Measurements from ENCODE around the gene ARHGAP8. TPM values are rescaled to one million over a fixed set of nuclear protein-coding genes. Genes with fewer than 3 reads are reported as not detected.

Gene ARHGAP8
- total RNA-seq, 2 experiments from 2014 or later = 2.2 to 2.9 TPM

DNA sequence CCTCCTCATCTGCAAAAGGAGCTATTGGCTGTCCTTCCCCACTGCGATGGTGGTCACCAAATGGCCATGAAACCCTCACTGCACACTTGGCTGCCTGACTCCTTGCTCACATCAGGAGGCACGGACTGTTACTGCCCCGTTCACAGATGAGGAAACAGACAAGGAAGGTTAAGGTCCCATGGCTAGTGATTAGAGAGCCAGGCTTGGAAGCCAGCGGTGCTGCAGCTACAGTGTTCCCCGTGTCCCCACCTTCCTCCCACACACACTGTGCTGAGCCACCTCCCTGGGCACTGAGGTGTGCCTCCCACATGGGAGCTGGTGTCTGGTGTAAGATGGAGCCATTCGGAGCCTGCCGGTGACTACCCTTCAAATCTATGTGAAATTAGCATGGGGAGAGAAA, 2.6 kb downstream of the ARHGAP8 start:
- no peak for DNase-seq
- POLR2A ChIA-PET = interaction anchor here (0.6 kb wide), 1 partner anchor 8 kb away, joined by 4 read pairs; no protein-coding TSS in a partner anchor
- H3K36me3 Mint-ChIP-seq = peaks cover under 1% of the 10 kb centered on the region
- H3K27me3 Mint-ChIP-seq = peaks cover 52% of the 10 kb centered on the region
- H3K4me3 Mint-ChIP-seq = no peak overlapping the region
- H3K4me1 Mint-ChIP-seq = peaks cover 2% of the 10 kb centered on the region
- no peak for ATAC-seq (ENCODE audit: low read depth)
- H3K9me3 Mint-ChIP-seq = no peaks in the 10 kb centered on the region
- no peak overlapping the region for H3K27ac Mint-ChIP-seq

GRCh38 chr22:44755417-44755816, 3.0 kb downstream of the ARHGAP8 start:
- ATAC-seq (ENCODE audit: low read depth) = no peak
- no peak for DNase-seq
- Mint-ChIP-seq H3K4me1 (peaks cover 2% of the 10 kb centered on the region), H3K9me3 (no peaks in the 10 kb centered on the region), H3K27me3 (peaks cover 48% of the 10 kb centered on the region), H3K36me3 (no peaks in the 10 kb centered on the region), H3K27ac (no peak overlapping the region), H3K4me3 (no peak overlapping the region)
- POLR2A ChIA-PET = no interaction called here

DNA sequence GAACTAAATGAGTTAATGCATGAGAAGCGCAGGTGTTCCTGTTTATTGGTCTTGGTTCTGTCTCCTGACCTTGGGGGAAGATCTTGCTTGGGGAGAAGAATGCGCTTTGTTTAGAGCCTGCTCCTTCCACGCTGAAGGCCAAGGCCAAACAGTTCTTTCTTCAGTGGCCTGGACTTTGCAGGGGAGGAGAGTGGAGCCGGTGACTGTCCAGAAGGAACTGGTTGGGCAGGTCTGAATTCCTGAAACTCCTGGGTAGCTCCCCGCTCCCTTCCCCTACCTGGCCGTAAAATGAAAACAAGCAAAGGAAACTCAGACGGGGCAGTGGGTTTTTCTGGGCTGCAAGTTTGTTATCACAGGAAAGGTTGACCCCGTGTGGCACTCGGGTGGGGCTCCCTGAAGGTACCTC, 3.6 kb downstream of the ARHGAP8 start:
- H3K4me3 Mint-ChIP-seq = no peak overlapping the region
- H3K27ac Mint-ChIP-seq = no peak overlapping the region
- POLR2A ChIA-PET = no interaction called here
- H3K36me3 Mint-ChIP-seq = no peaks in the 10 kb centered on the region
- no peak for ATAC-seq (ENCODE audit: low read depth)
- H3K27me3 Mint-ChIP-seq = peaks cover 43% of the 10 kb centered on the region
- no peaks in the 10 kb centered on the region for H3K9me3 Mint-ChIP-seq
- H3K4me1 Mint-ChIP-seq = peaks cover 2% of the 10 kb centered on the region
- no peak for DNase-seq

- Mint-ChIP-seq H3K9me3 (peaks cover 5% of the 10 kb centered on the region), H3K4me3 (no peak overlapping the region), H3K27me3 (peaks cover 24% of the 10 kb centered on the region), H3K27ac (no peak overlapping the region), H3K36me3 (no peaks in the 10 kb centered on the region), H3K4me1 (no peaks in the 10 kb centered on the region)
- DNase-seq (no peak), ATAC-seq (ENCODE audit: low read depth) (no peak)
- POLR2A ChIA-PET = no interaction called here
Observed at GRCh38 chr22:44758344-44758973, 6.1 kb downstream of the ARHGAP8 start.

GRCh38 chr22:44759001-44759400, 6.6 kb downstream of the ARHGAP8 start:
- DNase-seq = no peak
- Mint-ChIP-seq H3K4me1 (no peaks in the 10 kb centered on the region), H3K4me3 (no peak overlapping the region), H3K36me3 (no peaks in the 10 kb centered on the region), H3K9me3 (peaks cover 5% of the 10 kb centered on the region), H3K27ac (no peak overlapping the region), H3K27me3 (peaks cover 19% of the 10 kb centered on the region)
- POLR2A ChIA-PET = no interaction called here
- ATAC-seq (ENCODE audit: low read depth) = no peak

DNA sequence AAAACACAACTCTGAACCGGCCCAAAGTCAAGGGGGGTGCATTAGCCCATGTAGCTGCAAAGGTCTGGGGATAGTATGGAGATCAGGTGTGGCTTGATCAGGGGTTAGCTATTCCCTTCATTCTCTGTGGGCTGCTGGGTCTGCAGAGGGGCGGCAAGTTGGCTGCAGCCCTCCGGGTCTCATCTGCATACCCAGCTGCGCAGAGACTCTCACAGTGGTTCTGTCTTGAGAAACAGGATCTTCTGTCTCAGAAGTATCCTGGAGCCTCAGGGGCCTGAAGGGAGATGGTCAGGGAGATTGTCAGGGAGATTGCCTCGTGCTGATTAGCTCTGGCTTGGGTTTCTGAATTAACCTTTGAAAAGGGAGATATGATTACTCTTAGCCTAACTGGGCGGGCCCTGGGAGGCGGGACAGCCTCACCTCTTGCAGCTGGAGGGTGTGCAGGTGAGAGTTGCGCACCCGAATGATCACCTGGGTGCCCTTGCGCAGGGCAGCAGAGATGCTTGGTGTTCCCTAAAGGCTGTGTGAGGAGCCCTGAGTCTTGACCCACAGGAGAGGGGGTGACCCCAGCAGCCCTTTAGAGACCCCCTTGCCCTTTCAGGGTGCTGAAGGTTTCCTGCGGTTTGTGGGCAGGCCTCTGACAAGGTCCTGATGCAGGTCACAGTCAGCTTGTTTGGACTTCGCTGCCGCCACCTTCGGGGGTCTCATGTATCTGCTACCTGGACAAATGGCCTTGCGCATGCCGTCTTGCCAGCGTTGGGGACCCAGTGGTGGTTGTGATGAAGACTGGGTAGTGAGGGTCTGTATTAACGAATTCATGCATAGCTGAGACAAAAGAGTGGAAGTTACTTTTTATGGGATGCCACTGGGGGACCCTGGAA, 7.3 kb downstream of the ARHGAP8 start:
- no peaks in the 10 kb centered on the region for H3K36me3 Mint-ChIP-seq
- no peak overlapping the region for H3K27ac Mint-ChIP-seq
- H3K4me3 Mint-ChIP-seq = no peak overlapping the region
- H3K27me3 Mint-ChIP-seq = peaks cover 12% of the 10 kb centered on the region
- POLR2A ChIA-PET = no interaction called here
- peaks cover 5% of the 10 kb centered on the region for H3K9me3 Mint-ChIP-seq
- no peak for ATAC-seq (ENCODE audit: low read depth)
- no peak for DNase-seq
- H3K4me1 Mint-ChIP-seq = no peaks in the 10 kb centered on the region

DNA sequence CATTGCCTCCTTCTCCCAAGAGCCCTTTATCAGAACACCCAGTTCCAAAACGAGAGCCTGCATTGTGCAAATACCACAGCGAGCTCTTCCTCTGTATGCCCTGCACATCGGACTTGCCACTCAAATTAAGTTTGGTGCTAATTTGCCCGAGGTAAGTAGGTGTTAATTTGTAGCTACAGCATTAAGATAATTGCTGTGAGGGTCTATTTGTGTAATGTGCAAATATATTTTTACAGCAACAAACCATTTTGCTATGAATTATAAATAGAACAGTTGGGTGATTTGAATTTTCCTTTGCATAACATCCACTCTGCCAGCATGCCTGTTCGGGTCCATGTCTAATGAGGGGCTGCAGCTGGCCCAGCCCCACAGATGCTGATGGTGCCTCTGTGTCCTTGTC, 8.1 kb downstream of the ARHGAP8 start:
- no peak overlapping the region for H3K27ac Mint-ChIP-seq
- no peak for ATAC-seq (ENCODE audit: low read depth)
- POLR2A ChIA-PET = no interaction called here
- no peaks in the 10 kb centered on the region for H3K36me3 Mint-ChIP-seq
- no peak overlapping the region for H3K4me3 Mint-ChIP-seq
- no peak for DNase-seq
- no peaks in the 10 kb centered on the region for H3K4me1 Mint-ChIP-seq
- H3K9me3 Mint-ChIP-seq = peaks cover 5% of the 10 kb centered on the region
- peaks cover 5% of the 10 kb centered on the region for H3K27me3 Mint-ChIP-seq

DNA sequence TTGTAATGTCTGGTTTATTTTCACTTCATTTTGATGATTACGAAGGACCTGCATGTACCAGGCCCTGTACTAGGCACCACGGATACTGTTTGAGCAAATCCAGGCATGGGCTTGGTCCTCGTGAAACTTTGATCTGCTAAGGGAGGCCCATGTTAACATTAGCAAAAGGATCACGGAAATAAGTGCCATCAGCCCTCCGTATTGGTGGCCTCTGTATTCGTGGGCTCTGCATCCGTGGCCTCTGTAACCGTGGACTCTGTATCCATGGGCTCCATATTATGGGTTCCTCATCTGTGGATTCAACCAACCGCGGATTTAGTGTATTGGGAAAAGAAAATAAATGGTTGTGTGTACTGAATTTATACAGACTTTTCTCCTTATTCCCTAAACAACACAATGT, 8.7 kb downstream of the ARHGAP8 start:
- Mint-ChIP-seq H3K4me3 (no peak overlapping the region), H3K9me3 (peaks cover 5% of the 10 kb centered on the region), H3K36me3 (no peaks in the 10 kb centered on the region), H3K27ac (no peak overlapping the region), H3K4me1 (no peaks in the 10 kb centered on the region), H3K27me3 (no peaks in the 10 kb centered on the region)
- DNase-seq (no peak), ATAC-seq (ENCODE audit: low read depth) (no peak)
- POLR2A ChIA-PET = no interaction called here

DNA sequence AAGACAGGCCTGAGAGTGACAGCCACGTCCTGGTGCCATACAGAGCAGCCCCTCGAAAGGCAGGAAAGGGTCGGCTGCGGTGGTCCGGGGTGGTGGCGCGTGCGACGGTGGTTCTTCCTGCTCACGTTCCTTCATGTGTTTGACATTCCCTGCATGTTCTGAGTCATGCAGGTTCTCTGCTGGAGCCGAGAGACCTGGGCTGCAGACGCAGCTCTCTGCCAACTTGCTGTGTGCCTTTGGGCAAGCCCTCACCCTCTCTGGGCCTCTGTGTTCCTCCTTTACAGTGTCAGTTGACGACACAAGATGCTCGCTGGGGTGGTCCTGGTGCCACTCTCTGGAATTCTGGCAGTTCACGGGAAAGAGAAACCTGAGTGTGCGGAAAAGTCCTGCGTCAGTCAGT, 12.0 kb downstream of the ARHGAP8 start:
- Mint-ChIP-seq H3K4me1 (no peaks in the 10 kb centered on the region), H3K36me3 (no peaks in the 10 kb centered on the region), H3K27ac (no peak overlapping the region), H3K4me3 (no peak overlapping the region), H3K27me3 (no peaks in the 10 kb centered on the region), H3K9me3 (peaks cover 5% of the 10 kb centered on the region)
- no peak for ATAC-seq (ENCODE audit: low read depth)
- POLR2A ChIA-PET = no interaction called here
- no peak for DNase-seq

DNA sequence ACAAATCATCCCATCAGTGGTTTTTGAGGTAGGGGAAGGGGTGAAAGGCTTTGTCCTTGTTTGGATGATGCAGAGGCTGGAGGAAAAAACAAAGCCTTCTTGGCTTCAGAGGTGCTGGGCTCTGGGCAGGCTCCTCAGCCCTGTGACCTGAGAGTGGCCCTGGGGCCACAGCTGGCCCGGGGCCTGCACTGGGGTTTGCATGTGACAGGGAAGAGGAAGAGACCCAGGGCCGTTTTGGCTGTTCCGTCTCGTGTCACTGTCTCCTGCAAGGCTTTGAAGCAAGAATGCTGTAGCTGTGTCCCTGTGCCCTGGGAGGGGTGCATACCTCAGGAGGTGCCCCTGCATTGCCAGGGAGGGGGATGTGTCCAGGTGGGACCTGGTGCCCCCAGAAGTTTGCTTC, 12.6 kb downstream of the ARHGAP8 start:
- Mint-ChIP-seq H3K4me1 (no peaks in the 10 kb centered on the region), H3K4me3 (no peak overlapping the region), H3K27me3 (no peaks in the 10 kb centered on the region), H3K9me3 (peaks cover 5% of the 10 kb centered on the region), H3K27ac (no peak overlapping the region), H3K36me3 (no peaks in the 10 kb centered on the region)
- DNase-seq (no peak), ATAC-seq (ENCODE audit: low read depth) (no peak)
- POLR2A ChIA-PET = no interaction called here

DNA sequence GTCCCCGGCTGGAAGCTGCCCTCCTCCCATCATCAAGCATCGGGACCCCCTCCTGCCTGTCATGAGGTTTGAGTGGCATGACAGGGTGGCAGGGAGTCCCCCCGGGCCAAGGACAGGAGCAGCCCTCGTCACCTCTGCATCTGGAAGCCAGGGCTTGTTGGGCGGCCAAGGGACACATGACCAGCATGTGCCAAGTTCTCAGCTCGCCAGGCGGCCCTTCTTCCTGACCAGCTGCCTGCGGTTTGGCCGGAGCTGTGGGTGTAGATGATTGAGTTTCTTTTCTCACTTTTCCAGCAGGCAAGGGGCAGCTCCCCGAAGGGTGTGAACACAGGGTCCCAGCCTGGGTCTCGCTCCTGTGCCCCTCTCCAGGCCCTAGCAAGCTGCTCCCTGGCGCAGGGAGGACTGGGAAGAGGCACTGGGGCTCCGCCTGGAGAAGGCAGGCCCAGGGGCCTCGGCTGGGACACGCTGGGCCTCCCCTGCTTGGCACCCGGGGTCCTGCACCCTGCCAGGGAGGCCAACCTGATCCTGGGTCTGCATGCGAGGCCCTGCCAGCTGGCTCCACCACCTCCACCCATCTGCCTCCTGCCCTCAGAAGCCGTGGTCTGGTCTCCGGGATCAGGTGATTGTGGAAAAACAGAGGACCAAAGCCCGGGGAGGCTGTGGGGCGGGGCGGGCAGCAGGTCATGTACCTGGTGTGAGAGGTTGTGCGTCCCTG, 13.4 kb downstream of the ARHGAP8 start:
- no peak for DNase-seq
- ATAC-seq (ENCODE audit: low read depth) = no peak
- H3K4me3 Mint-ChIP-seq = no peak overlapping the region
- H3K27me3 Mint-ChIP-seq = no peaks in the 10 kb centered on the region
- POLR2A ChIA-PET = no interaction called here
- H3K9me3 Mint-ChIP-seq = peaks cover 5% of the 10 kb centered on the region
- no peaks in the 10 kb centered on the region for H3K4me1 Mint-ChIP-seq
- H3K36me3 Mint-ChIP-seq = no peaks in the 10 kb centered on the region
- H3K27ac Mint-ChIP-seq = no peak overlapping the region

DNA sequence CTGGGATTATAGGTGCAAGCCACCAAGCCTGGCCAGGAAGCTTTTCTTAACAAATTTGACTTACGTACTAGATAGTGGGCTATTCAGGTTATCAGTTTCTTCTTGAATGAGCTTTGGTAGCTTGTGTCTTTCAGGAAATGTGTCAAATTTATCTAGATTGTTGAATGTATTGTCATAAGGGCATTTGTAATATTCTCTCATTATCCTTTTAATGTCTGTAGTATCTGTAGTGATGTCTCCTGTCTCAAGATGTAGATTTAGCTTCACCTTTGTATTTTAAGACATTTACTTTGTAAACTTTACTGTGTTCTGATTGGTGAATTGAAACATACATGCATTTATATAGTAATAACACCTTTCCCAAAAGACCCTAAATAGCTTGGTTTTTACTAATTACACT, 20.7 kb downstream of the ARHGAP8 start:
- ATAC-seq (ENCODE audit: low read depth) (no peak), DNase-seq (no peak)
- Mint-ChIP-seq H3K27me3 (no peaks in the 10 kb centered on the region), H3K9me3 (peaks cover 8% of the 10 kb centered on the region), H3K27ac (no peak overlapping the region), H3K4me1 (no peaks in the 10 kb centered on the region), H3K36me3 (no peaks in the 10 kb centered on the region), H3K4me3 (no peak overlapping the region)
- POLR2A ChIA-PET = interaction anchor here (0.7 kb wide), 1 partner anchor 28 kb away, joined by 6 read pairs; no protein-coding TSS in a partner anchor

DNA sequence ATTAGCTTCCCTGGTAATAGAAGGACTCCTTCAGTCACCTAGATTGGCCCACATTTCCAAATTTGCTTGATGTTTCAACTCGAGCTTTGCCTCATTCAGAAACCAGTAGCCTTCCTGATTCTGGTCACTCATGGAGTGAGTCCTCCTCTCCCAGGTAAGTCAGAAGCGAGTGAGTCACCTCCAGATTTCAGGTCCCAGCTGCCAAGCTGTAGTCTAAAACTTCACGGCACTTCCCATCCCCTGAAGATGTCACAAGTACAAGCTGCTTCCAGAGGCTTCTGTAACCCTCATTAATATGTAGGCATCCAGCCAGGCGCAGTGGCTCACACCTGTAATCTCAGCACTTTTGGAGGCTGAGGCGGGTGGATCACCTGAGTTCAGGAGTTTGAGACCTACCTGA, 23.5 kb downstream of the ARHGAP8 start:
- DNase-seq (no peak), ATAC-seq (ENCODE audit: low read depth) (no peak)
- H3K9me3 Mint-ChIP-seq = peaks cover 8% of the 10 kb centered on the region
- no peak overlapping the region for H3K27ac Mint-ChIP-seq
- no peaks in the 10 kb centered on the region for H3K27me3 Mint-ChIP-seq
- H3K36me3 Mint-ChIP-seq = no peaks in the 10 kb centered on the region
- H3K4me1 Mint-ChIP-seq = no peaks in the 10 kb centered on the region
- no peak overlapping the region for H3K4me3 Mint-ChIP-seq
- POLR2A ChIA-PET = no interaction called here
